Transverse colon (tissue), 4 donors: ENCODE data around the gene DPH7. TPM values are rescaled to one million over a fixed set of nuclear protein-coding genes. Genes with fewer than 3 reads are reported as not detected.

Experiments used
- DNase-seq: peaks from one replicate; pipeline ENCODE4 v3.0.0-alpha.2; 2019
- H3K27ac ChIP-seq, 4 donors: fragments of 200-600 bp; sonication (generic); 2 replicates each; pipeline ENCODE4 v1.5.1; 2016 to 2018; ENCODE audit warnings: inconsistent platforms in 4 of 4
- H3K27me3 ChIP-seq: fragments of 200-600 bp; sonication (generic); 2 replicates; pipeline ENCODE4 v1.5.1; 2017; ENCODE audit warnings: inconsistent platforms
- H3K36me3 ChIP-seq, 4 donors: fragments of 200-600 bp; sonication (generic); 2 replicates each; pipeline ENCODE4 v1.5.1; 2017 to 2019; ENCODE audit warnings: inconsistent platforms in 4 of 4
- H3K4me1 ChIP-seq, 4 donors: fragments of 200-600 bp; sonication (generic); 2 replicates each; pipeline ENCODE4 v1.5.1; 2017 to 2020; ENCODE audit warnings: inconsistent platforms in 4 of 4
- H3K4me3 ChIP-seq, 4 donors: fragments of 200-600 bp; sonication (generic); 1 replicate in 1 of 4; 2 replicates in 3 of 4; pipeline versions ENCODE4 v1.5.1 to v1.6.1; 2017 to 2019; ENCODE audit warnings: inconsistent platforms in 4 of 4
- H3K9me3 ChIP-seq, 2 donors: fragments of 200-600 bp; sonication (generic); 2 replicates each; pipeline ENCODE4 v1.5.1; 2017 to 2019; ENCODE audit warnings: inconsistent platforms in 2 of 2
- EP300 ChIP-seq: sonication (generic); formaldehyde crosslinking; IDR thresholded peaks from one replicate; pipeline ENCODE4 v1.6.1; 2017; ENCODE audit warnings: antibody characterized with exemption, low read depth
- POLR2A ChIP-seq: fragments of 450-650 bp; IDR thresholded peaks from one replicate; pipeline ENCODE4 v1.6.1; 2016; ENCODE audit warnings: antibody characterized with exemption, mild to moderate bottlenecking, moderate library complexity
- POLR2AphosphoS5 ChIP-seq, 3 donors: sonication (generic); formaldehyde crosslinking; IDR thresholded peaks; one replicate each; pipeline ENCODE4 v1.6.1; 2016; ENCODE audit warnings: antibody characterized with exemption in 3 of 3
- WGBS, 2 donors: methylation state at CpG; one replicate each; pipeline ENCODE4 v1.1.5; 2018; ENCODE audit warnings: low coverage in 1 of 2; 5-methylcytosine and 5-hydroxymethylcytosine counted together
- in situ Hi-C, 4 donors: fragments of 200-750 bp; cut with MboI; loops; one replicate each; pipeline versions ENCODE4 v1.15.0 to v1.15.1; 2017; ENCODE audit warnings: low sequenced_read_pairs in 3 of 4, low pct_ligation_motif_present in 1 of 4, low pct_unique_long_range_greater_than_20kb in 1 of 4
- intact Hi-C: fragments of 100-400 bp; cut with DNase I; formaldehyde crosslinking; loops from one replicate; pipeline ENCODE4 v1.15.1; 2023; ENCODE audit warnings: low total_unique reads
- total RNA-seq, 4 donors: library from RNA; depleted of rRNA; stranded (reverse); fragments of >200 nt; gene quantifications; one replicate each; pipeline ENCODE4 v1.1.0, GENCODE V29; 2016
- TF ChIP-seq, protein P1 (sequence below), 5 experiments: fragments of 200-600 bp in 3 of 5; fragments of 450-650 bp in 2 of 5; sonication (generic) in 3 of 5; IDR thresholded peaks; 1 replicate in 2 of 5; 2 replicates in 3 of 5; pipeline ENCODE4 v1.5.1; 2016 to 2017; ENCODE audit warnings: antibody characterized with exemption in 5 of 5, inconsistent platforms in 3 of 5, mild to moderate bottlenecking in 2 of 5, moderate library complexity in 1 of 5

DPH7 gene
- total RNA-seq, 4 donors from 2014 or later: 28.8 to 53.5 (median 36.6) TPM

DNA sequence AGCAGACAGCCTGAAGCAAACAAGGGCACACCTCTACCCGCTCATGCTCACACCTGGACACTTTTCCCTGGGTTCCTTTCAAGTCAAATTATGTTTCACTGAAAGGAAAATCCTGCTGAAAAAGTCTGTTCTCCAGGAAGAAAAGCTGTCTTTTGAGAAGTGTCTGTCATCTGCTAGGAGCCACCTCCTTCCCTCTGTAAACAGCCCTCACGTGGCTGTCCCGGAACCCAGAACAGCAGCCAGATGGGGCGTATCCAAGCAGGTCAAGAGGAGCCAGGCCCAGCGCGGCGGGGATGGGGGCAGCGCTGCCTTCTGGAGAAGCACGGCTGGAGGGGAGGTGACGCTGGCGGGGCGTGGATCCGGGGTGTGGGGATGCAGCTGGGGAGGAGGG, 28.5 kb downstream of the DPH7 start, which contains the start of gene PNPLA7:
Gene PNPLA7, minus strand, starts transcription at position 172 of the 391 bp plus-strand sequence. CDS start 205 bp downstream, outside the sequence.
- TF ChIP-seq, protein P1, sequence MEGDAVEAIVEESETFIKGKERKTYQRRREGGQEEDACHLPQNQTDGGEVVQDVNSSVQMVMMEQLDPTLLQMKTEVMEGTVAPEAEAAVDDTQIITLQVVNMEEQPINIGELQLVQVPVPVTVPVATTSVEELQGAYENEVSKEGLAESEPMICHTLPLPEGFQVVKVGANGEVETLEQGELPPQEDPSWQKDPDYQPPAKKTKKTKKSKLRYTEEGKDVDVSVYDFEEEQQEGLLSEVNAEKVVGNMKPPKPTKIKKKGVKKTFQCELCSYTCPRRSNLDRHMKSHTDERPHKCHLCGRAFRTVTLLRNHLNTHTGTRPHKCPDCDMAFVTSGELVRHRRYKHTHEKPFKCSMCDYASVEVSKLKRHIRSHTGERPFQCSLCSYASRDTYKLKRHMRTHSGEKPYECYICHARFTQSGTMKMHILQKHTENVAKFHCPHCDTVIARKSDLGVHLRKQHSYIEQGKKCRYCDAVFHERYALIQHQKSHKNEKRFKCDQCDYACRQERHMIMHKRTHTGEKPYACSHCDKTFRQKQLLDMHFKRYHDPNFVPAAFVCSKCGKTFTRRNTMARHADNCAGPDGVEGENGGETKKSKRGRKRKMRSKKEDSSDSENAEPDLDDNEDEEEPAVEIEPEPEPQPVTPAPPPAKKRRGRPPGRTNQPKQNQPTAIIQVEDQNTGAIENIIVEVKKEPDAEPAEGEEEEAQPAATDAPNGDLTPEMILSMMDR (IDR thresholded peaks at IDR 0.05): no peak
- TF ChIP-seq POLR2A: peak; percentile 76
- peak; percentile 82 to 90 (median 88) for TF ChIP-seq POLR2AphosphoS5 (IDR thresholded peaks at IDR 0.05)
- peak; percentile 92 for DNase-seq
- WGBS, 2 donors: 0 to 7% methylated on average over 3 to 5 of the region's 13 CpGs
- in situ Hi-C loops (no loop called here), intact Hi-C loops (no loop called here)
- Histone ChIP-seq H3K27me3 (no peaks in the 10 kb centered on the region), H3K9me3 (no peaks in the 10 kb centered on the region), H3K4me1 (peaks cover 12 to 27% (median 23%) of the 10 kb centered on the region in 4 donors), H3K36me3 (no peaks in the 10 kb centered on the region), H3K27ac (peak within 1 kb of the TSS; percentile 91 to 98 (median 95)), H3K4me3 (peak within 1 kb of the TSS; percentile 40 to 96 (median 66))

DNA sequence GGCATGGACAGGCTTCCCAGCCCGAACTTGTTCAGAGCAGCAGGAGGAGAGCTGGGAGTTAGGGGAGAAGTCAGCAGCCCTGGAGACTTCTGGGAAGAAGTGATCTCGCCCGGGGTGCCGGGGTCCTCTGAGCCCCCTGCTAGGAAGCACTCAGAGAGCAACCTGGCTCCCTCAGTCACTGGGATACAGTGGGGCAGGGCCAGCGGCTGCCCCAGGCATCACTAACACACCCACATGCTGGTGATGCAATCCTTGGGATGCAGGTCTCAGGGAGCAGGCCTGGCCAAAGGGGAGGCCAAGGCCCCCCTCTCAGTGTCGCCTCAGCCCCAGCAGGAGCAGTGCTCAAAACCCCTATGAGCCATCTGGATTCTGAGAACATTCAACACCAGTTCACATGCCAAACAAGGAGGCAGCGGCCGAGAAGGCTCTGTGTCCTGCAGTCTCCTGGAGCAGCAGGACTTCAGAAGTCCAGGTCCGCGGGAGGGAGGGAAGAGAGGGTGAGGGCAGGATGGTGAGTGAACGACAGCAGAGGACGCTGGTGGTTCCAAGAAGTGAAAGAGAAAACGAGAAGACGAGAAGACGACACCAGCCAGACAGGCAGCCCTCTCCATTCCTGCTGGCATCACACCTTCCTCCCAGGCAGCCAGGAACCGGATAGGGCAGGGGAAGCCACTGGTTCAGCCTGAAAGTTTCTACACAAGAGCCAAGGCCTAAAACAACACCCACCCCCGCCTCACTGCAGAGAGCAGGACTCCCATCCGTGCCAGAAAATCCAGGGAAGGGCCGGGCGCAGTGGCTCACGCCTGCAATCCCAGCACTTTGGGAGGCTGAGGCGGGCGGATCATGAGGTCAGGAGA, 30.8 kb downstream of the DPH7 start:
- 78 to 92% methylated on average over 7 to 23 of the region's 23 CpGs for WGBS, 2 donors
- Histone ChIP-seq H3K9me3 (no peaks in the 10 kb centered on the region), H3K4me3 (no peak overlapping the region), H3K4me1 (peaks cover 12 to 25% (median 21%) of the 10 kb centered on the region in 4 donors), H3K27ac (no peak overlapping the region), H3K36me3 (peaks cover 0 to 4% (median 0%) of the 10 kb centered on the region in 4 donors), H3K27me3 (no peaks in the 10 kb centered on the region)
- intact Hi-C loops (no loop called here), in situ Hi-C loops (no loop called here)
- TF ChIP-seq POLR2A (no peak), EP300 (no peak), POLR2AphosphoS5 (IDR thresholded peaks at IDR 0.05) (no peak)
- TF ChIP-seq, protein P1 (IDR thresholded peaks at IDR 0.05): no peak
- no peak for DNase-seq

DNA sequence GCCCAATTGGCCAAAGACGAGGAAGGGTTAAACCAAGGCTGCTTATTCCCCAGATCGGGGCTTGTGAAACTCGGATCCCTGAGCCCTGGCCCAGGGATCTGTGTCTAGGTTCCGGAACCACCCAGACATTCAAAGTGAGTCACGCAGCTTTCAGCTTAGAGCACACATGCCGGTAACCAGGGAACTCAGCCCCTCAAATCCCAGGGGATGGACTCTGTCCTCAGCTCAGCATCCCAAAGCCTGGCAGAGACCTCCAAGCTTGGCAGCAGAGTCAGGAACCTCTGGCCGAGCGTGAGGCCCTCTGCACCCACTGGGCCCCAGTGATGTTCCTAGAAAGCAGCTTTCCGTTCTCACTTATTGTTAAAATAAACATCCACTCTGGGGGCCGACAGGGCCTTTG, 33.6 kb downstream of the DPH7 start:
- Histone ChIP-seq H3K9me3 (no peaks in the 10 kb centered on the region), H3K27me3 (no peaks in the 10 kb centered on the region), H3K27ac (peak overlapping the region; percentile 22 to 55 (median 51)), H3K4me3 (no peak overlapping the region), H3K4me1 (peaks cover 5 to 17% (median 9%) of the 10 kb centered on the region in 4 donors), H3K36me3 (peaks cover 0 to 4% (median 0%) of the 10 kb centered on the region in 4 donors)
- no peak for TF ChIP-seq POLR2AphosphoS5 (IDR thresholded peaks at IDR 0.05)
- TF ChIP-seq EP300: no peak
- TF ChIP-seq, protein P1 (IDR thresholded peaks at IDR 0.05): no peak
- no peak for TF ChIP-seq POLR2A
- in situ Hi-C loops (no loop called here), intact Hi-C loops (no loop called here)
- DNase-seq: no peak
- WGBS, 2 donors: 50 to 78% methylated on average over 1 to 10 of the region's 10 CpGs

DNA sequence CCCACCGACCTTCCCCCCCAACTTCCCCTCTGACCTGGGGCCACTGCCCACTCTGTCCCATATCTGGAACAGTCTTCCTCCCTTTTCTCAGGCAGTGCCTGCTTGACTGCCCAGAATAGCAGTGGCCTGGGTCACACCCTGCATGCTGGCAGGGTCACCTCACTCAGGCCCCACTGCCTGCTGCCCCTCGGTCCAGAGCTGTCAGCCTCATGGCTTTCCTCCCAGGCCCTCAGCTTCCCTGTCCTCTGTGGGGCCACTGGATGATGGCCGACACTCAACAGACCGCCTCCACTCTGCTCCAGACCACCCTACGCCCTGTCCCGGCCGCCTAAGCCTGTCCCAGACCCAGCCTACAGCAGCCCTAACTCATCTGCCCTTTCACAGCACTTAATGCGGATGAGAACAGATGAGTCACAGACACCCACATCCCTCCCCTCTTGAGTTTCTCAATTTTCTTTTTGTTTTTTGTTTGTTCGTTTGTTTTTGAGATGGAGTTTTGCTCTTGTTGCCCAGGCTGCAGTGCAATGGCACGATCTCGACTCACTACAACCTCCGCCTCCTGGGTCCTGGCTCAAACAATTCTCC, 34.5 kb downstream of the DPH7 start:
- H3K4me1 ChIP-seq: peaks cover 0 to 10% (median 3%) of the 10 kb centered on the region in 4 donors
- DNase-seq: no peak
- H3K9me3 ChIP-seq: no peaks in the 10 kb centered on the region
- in situ Hi-C loops: no loop called here
- H3K36me3 ChIP-seq: peaks cover 0 to 4% (median 0%) of the 10 kb centered on the region in 4 donors
- WGBS, 2 donors: 76 to 80% methylated on average over 5 to 12 of the region's 12 CpGs
- TF ChIP-seq POLR2A: no peak
- TF ChIP-seq POLR2AphosphoS5 (IDR thresholded peaks at IDR 0.05): no peak
- no peak for TF ChIP-seq EP300
- TF ChIP-seq, protein P1 (IDR thresholded peaks at IDR 0.05): no peak
- no peak overlapping the region for H3K4me3 ChIP-seq
- no peaks in the 10 kb centered on the region for H3K27me3 ChIP-seq
- peak overlapping the region; percentile 22 to 55 (median 51) for H3K27ac ChIP-seq
- intact Hi-C loops: no loop called here
